IPS DF 19.7 (cell line): ENCODE data around the gene RNU5D-1.
"Not testable (repeated sequence)": the region's sequence is repeated elsewhere in the genome, so short reads cannot be mapped to it uniquely, and the experiment has no call there.

Source experiments
- DNase-seq: peaks from one replicate; pipeline ENCODE4 v3.0.0-alpha.2; 2013; ENCODE audit warnings: low read depth, low spot score

Gene RNU5D-1

GRCh38 chr1:44700573-44700972, 30.4 kb downstream of the RNU5D-1 start:
- DNase-seq: no peak

- DNase-seq: not testable (repeated sequence)
These were observed 31.6 kb downstream of the RNU5D-1 start for GRCh38 chr1:44699375-44699774.

GRCh38 chr1:44698138-44698537, 32.8 kb downstream of the RNU5D-1 start:
- no peak for DNase-seq

- DNase-seq: no peak
These were observed 34.1 kb downstream of the RNU5D-1 start for GRCh38 chr1:44696789-44697345.

GRCh38 chr1:44696101-44696500, 34.9 kb downstream of the RNU5D-1 start:
- no peak for DNase-seq

GRCh38 chr1:44695671-44696070, 35.3 kb downstream of the RNU5D-1 start:
- DNase-seq: no peak

GRCh38 chr1:44694863-44695478, 36.0 kb downstream of the RNU5D-1 start:
- no peak for DNase-seq

GRCh38 chr1:44693900-44694299, 37.1 kb downstream of the RNU5D-1 start:
- no peak for DNase-seq

- no peak for DNase-seq
These were observed 37.8 kb downstream of the RNU5D-1 start for GRCh38 chr1:44693159-44693558.

- no peak for DNase-seq
These were observed 41.6 kb downstream of the RNU5D-1 start for GRCh38 chr1:44689447-44689765.

- no peak for DNase-seq
These were observed 42.1 kb downstream of the RNU5D-1 start for GRCh38 chr1:44688760-44689446.

- no peak for DNase-seq
These were observed 45.1 kb downstream of the RNU5D-1 start for GRCh38 chr1:44685881-44686280.

GRCh38 chr1:44685218-44685617, 45.8 kb downstream of the RNU5D-1 start:
- DNase-seq: no peak

GRCh38 chr1:44684525-44684924, 46.4 kb downstream of the RNU5D-1 start:
- DNase-seq: no peak

- DNase-seq: no peak
These were observed 48.1 kb downstream of the RNU5D-1 start for GRCh38 chr1:44682883-44683265.

GRCh38 chr1:44681905-44682882, 48.8 kb downstream of the RNU5D-1 start:
- DNase-seq: no peak
